HepG2 (cell line): ENCODE results near the gene ENO1. TPM values are rescaled to one million over a fixed set of nuclear protein-coding genes. Genes with fewer than 3 reads are reported as not detected.

Experiments used
- ATAC-seq: fragments of 200-7000 bp; cut with Tn5 transposase; 3 replicates; pipeline ENCODE4 v1.9.1; 2020; ENCODE audit warnings: mild to moderate bottlenecking, moderate library complexity
- BruUV-seq: library from RNA; stranded (reverse); fragments of 400-500 nt; replicated peaks from 2 replicates; lab custom pipeline; 2021; lab: Mats Ljungman, UMichigan
- CTCF ChIA-PET: fragments of 300-600 bp; formaldehyde crosslinking; extraction: SDS; loops from one replicate; lab custom pipeline; 2021; ENCODE audit warnings: low total read pairs, inconsistent platforms, low intra/inter-chr PET ratio; lab: Yijun Ruan, JAX
- POLR2A ChIA-PET: fragments of 350-600 bp; sonication (Branson Sonifier 250); formaldehyde crosslinking; loops from one replicate; lab custom pipeline; 2020; ENCODE audit warnings: antibody characterized with exemption, inconsistent platforms; lab: Yijun Ruan, JAX
- DNase-seq: peaks from one replicate; pipeline ENCODE4 v3.0.0-alpha.2; 2015; ENCODE audit warnings: low spot score
- FAIRE-seq: peaks from 3 replicates; lab custom pipeline; 2011; peaks lifted over from hg19 to GRCh38; lab: Jason Lieb, UNC
- H2AFZ ChIP-seq: one replicate; pipeline ENCODE4 v1.6.1; 2011; ENCODE audit warnings: low read length, inconsistent platforms
- H3K27ac ChIP-seq: fragments of 300-600 bp; 3 replicates; pipeline ENCODE4 v1.8.0; 2011; ENCODE audit warnings: mixed run types, mild to moderate bottlenecking, mixed read lengths, low read length, inconsistent platforms; ENCODE audit not compliant: insufficient read depth; ENCODE audit errors: extremely low read length
- H3K27me3 ChIP-seq, 2 experiments: fragments of 200-600 bp in 1 of 2; 2 replicates in 1 of 2; 3 replicates in 1 of 2; pipeline versions ENCODE4 v1.6.0 to v1.8.0; 2011; ENCODE audit warnings: low read length in 2 of 2, mild to moderate bottlenecking in 2 of 2, moderate library complexity in 2 of 2, inconsistent platforms in 1 of 2; ENCODE audit not compliant: insufficient read depth in 2 of 2, control insufficient read depth in 1 of 2
- H3K36me3 ChIP-seq, 2 experiments: fragments of 200-600 bp in 1 of 2; replicated peaks in 1 of 2; 2 replicates in 1 of 2; 3 replicates in 1 of 2; pipeline versions ENCODE4 v1.5.1 to v1.8.0; 2011; ENCODE audit warnings: low read length in 2 of 2, inconsistent platforms in 1 of 2; ENCODE audit not compliant: insufficient read depth in 2 of 2, control insufficient read depth in 1 of 2
- H3K4me1 ChIP-seq: 2 replicates; pipeline ENCODE4 v1.5.1; 2012; ENCODE audit warnings: low read length, inconsistent platforms; ENCODE audit not compliant: insufficient read depth
- H3K4me2 ChIP-seq: 2 replicates; pipeline ENCODE4 v1.6.0; 2011; ENCODE audit warnings: low read depth, low read length, inconsistent platforms
- H3K4me3 ChIP-seq, 3 experiments: fragments of 200-600 bp in 1 of 3; sonication (generic), shearing (Covaris generic) in 1 of 3; replicated peaks in 1 of 3; 2 replicates each; pipeline ENCODE4 v1.5.1; 2011 to 2016; ENCODE audit warnings: low read length in 3 of 3, inconsistent platforms in 2 of 3, low read depth in 2 of 3, mild to moderate bottlenecking in 2 of 3, control low read depth in 1 of 3, mixed read lengths in 1 of 3; ENCODE audit not compliant: insufficient read depth in 1 of 3
- H3K79me2 ChIP-seq: one replicate; pipeline ENCODE4 v1.6.1; 2011; ENCODE audit warnings: low read length, inconsistent platforms; ENCODE audit not compliant: insufficient read depth
- H3K9ac ChIP-seq: 2 replicates; pipeline ENCODE4 v1.6.0; 2011; ENCODE audit warnings: mild to moderate bottlenecking, low read depth, low read length, inconsistent platforms; ENCODE audit not compliant: insufficient read depth
- H3K9me3 ChIP-seq: 2 replicates; pipeline ENCODE4 v1.5.1; 2012; ENCODE audit warnings: mild to moderate bottlenecking, low read length
- H4K20me1 ChIP-seq: 2 replicates; pipeline ENCODE4 v1.6.0; 2011; ENCODE audit warnings: inconsistent platforms, mild to moderate bottlenecking, low read length, moderate library complexity; ENCODE audit not compliant: insufficient read depth
- BRD4 ChIP-seq: sonication (generic); formaldehyde crosslinking; IDR thresholded peaks from 2 replicates; pipeline ENCODE4 v1.4.0; 2020; ENCODE audit warnings: missing genetic modification reagents
- HDAC1 ChIP-seq: sonication (generic); formaldehyde crosslinking; IDR thresholded peaks from 2 replicates; pipeline ENCODE4 v1.5.1; 2020; ENCODE audit warnings: mild to moderate bottlenecking, missing genetic modification reagents
- PAF1 ChIP-seq: IDR thresholded peaks from 2 replicates; pipeline ENCODE4 v1.6.1; 2016; ENCODE audit warnings: missing genetic modification reagents, missing compliant biosample characterization
- POLR2A ChIP-seq, 2 experiments: IDR thresholded peaks; 2 replicates each; pipeline ENCODE4 v1.6.1; 2011; ENCODE audit warnings: low read depth in 2 of 2, low read length in 2 of 2, mild to moderate bottlenecking in 1 of 2, moderate library complexity in 1 of 2; ENCODE audit not compliant: insufficient read depth in 1 of 2
- POLR2AphosphoS5 ChIP-seq: IDR thresholded peaks from 2 replicates; pipeline ENCODE4 v1.6.1; 2012; ENCODE audit warnings: low read depth, low read length
- PTBP1 ChIP-seq: fragments of 200-400 bp; formaldehyde crosslinking; IDR thresholded peaks from 2 replicates; pipeline ENCODE4 v1.6.1; 2018; ENCODE audit warnings: low read length, low read depth; ENCODE audit not compliant: poor library complexity, severe bottlenecking
- RBFOX2 ChIP-seq: fragments of 200-400 bp; formaldehyde crosslinking; IDR thresholded peaks from 2 replicates; pipeline ENCODE4 v1.6.1; 2017; ENCODE audit warnings: low read depth, mild to moderate bottlenecking, low read length
- RBM22 ChIP-seq: fragments of 200-400 bp; formaldehyde crosslinking; optimal IDR thresholded peaks from 2 replicates; pipeline ENCODE3; 2017; ENCODE audit warnings: mild to moderate bottlenecking, low read length, moderate library complexity
- TAF15 ChIP-seq: fragments of 200-400 bp; formaldehyde crosslinking; IDR thresholded peaks from one replicate; pipeline ENCODE4 v1.6.1; 2018; ENCODE audit warnings: mild to moderate bottlenecking, low read depth, low read length; ENCODE audit not compliant: poor library complexity, severe bottlenecking
- ZBTB1 ChIP-seq: sonication (generic); formaldehyde crosslinking; IDR thresholded peaks from 2 replicates; pipeline ENCODE4 v1.4.0; 2020; ENCODE audit warnings: missing genetic modification reagents, borderline replicate concordance
- ZC3H4 ChIP-seq: sonication (generic); formaldehyde crosslinking; IDR thresholded peaks from 2 replicates; pipeline ENCODE4 v1.4.0; 2020; ENCODE audit warnings: missing genetic modification reagents, borderline replicate concordance
- ZNF335 ChIP-seq: sonication (generic); formaldehyde crosslinking; IDR thresholded peaks from 2 replicates; pipeline ENCODE4 v1.4.0; 2020; ENCODE audit warnings: missing genetic modification reagents
- WGBS: methylation state at CpG from one replicate; pipeline ENCODE4 v1.1.6; 2017; ENCODE audit warnings: low lambda C conversion rate; 5-methylcytosine and 5-hydroxymethylcytosine counted together
- in situ Hi-C: cut with HindIII; loops from 2 replicates; pipeline ENCODE4 v1.10.0; 2017; ENCODE audit warnings: low pct_unique_long_range_greater_than_20kb; ENCODE audit not compliant: extremely low pct_ligation_motif_present
- intact Hi-C: fragments of 100-400 bp; cut with micrococcal nuclease; formaldehyde crosslinking; loops from one replicate; pipeline ENCODE4 v1.10.0; 2022; ENCODE audit not compliant: unreplicated experiment
- polyA plus RNA-seq, 8 experiments: library from polyadenylated mRNA; depleted of rRNA in 3 of 8; stranded (reverse) in 7 of 8; unstranded in 1 of 8; fragments of >200 nt; fragmentation: Illumina TruSeq in 4 of 8; extraction: Trizol in 4 of 8; gene quantifications; 2 replicates each; pipeline versions ENCODE4 v1.2.1 to v1.2.3, GENCODE V29; 2011 to 2016; ENCODE audit warnings: low read depth in 4 of 8, missing spikeins in 1 of 8, mixed read lengths in 1 of 8; ENCODE audit not compliant: insufficient read depth in 1 of 8
- total RNA-seq, 5 experiments: library from RNA; depleted of rRNA; stranded (reverse); fragments of >200 nt; fragmentation: Illumina TruSeq; extraction: Trizol; gene quantifications; 2 replicates each; pipeline ENCODE4 v1.2.3, GENCODE V29; 2016; ENCODE audit warnings: low read depth in 1 of 5
- TF ChIP-seq, protein P1 (sequence below): sonication (generic); formaldehyde crosslinking; conservative IDR thresholded peaks from 2 replicates; pipeline ENCODE4 v1.8.1; 2023; ENCODE audit warnings: missing genetic modification reagents
- TF ChIP-seq, protein P2 (sequence below): sonication (generic); formaldehyde crosslinking; IDR thresholded peaks from 2 replicates; pipeline ENCODE4 v1.4.0; 2020; ENCODE audit warnings: mild to moderate bottlenecking, low read depth, missing genetic modification reagents

ENO1 gene
- total and polyA plus RNA-seq, 2 of the 13 experiments (the other 11 are each of a cell fraction or from before 2014, with no cell fraction given): 1,559 to 3,103 TPM

GRCh38 chr1:8870103-8870502 is 8.4 kb downstream of the ENO1 start (continued):
- TF ChIP-seq PTBP1 (no peak), PAF1 (0 out of 2 replicates have a peak, but pooled peaks have one; percentile 29), TAF15 (no peak)
- TF ChIP-seq, protein P1, sequence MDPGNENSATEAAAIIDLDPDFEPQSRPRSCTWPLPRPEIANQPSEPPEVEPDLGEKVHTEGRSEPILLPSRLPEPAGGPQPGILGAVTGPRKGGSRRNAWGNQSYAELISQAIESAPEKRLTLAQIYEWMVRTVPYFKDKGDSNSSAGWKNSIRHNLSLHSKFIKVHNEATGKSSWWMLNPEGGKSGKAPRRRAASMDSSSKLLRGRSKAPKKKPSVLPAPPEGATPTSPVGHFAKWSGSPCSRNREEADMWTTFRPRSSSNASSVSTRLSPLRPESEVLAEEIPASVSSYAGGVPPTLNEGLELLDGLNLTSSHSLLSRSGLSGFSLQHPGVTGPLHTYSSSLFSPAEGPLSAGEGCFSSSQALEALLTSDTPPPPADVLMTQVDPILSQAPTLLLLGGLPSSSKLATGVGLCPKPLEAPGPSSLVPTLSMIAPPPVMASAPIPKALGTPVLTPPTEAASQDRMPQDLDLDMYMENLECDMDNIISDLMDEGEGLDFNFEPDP (CRISPR knock-in tag): no peak

DNA sequence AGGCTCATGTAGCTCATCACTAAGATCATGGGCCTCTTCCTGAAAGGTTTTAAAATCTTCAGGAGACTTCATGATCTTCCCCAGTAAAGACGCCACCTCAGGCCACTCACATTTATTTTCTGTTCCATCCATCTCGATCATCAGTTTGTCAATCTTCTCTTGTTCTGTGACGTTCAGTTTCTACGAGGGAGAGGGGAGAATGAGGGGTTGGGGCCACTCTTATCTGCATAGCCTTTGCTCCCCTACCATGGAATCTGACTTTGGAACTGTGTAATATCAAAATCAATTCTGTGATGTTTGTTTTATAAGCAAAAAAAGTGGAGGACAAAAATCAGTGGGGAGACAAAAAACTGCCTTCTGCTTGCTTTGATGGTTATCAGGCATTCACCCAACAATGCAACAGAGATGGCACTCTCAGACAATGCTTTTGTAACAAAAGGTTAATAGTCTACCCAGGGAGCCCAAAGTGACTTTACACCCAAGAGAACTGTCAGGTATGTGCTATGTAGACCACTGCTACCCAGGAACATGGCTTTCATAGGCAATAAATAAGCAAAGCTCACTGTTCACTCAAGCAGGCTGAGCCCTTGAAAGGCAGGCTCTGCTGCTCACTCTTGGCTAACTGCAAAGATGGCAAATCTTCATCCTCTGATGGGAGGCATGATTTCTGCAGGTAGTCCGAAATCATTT is 10.5 kb downstream of the ENO1 start:
- ATAC-seq (no peak), DNase-seq (no peak), FAIRE-seq (no peak)
- Histone ChIP-seq H3K9me3 (no peaks in the 10 kb centered on the region), H4K20me1 (peaks cover 97% of the 10 kb centered on the region), H3K79me2 (peaks cover 58% of the 10 kb centered on the region), H3K27ac (peak overlapping the region; percentile 26), H3K27me3 (no peaks in the 10 kb centered on the region), H3K4me3 (no peak overlapping the region), H3K36me3 (peaks cover 64 to 90% of the 10 kb centered on the region in 2 experiments), H3K4me2 (no peak overlapping the region), H3K9ac (no peak overlapping the region), H2AFZ (no peak overlapping the region), H3K4me1 (peaks cover 95% of the 10 kb centered on the region)
- in situ Hi-C loops (no loop called here), intact Hi-C loops (no loop called here)
- CTCF ChIA-PET: no interaction called here
- 96% methylated on average over 5 of the region's 5 CpGs for WGBS
- POLR2A ChIA-PET: interaction anchor here (0.9 to 13.6 kb wide), 5 partner anchors 8 to 24 kb away, joined by 3 to 116 read pairs (median 4); partner anchors contain the start of gene ENO1
- no TSS peak for BruUV-seq
- TF ChIP-seq RBM22 (peak; percentile 98), ZBTB1 (CRISPR knock-in tag) (no peak), RBFOX2 (0 out of 2 replicates have a peak, but pooled peaks have one; percentile 41), ZC3H4 (CRISPR knock-in tag) (peak; percentile 79), BRD4 (CRISPR knock-in tag) (no peak), HDAC1 (CRISPR knock-in tag) (0 out of 2 replicates have a peak, but pooled peaks have one; percentile 20), ZNF335 (CRISPR knock-in tag) (0 out of 2 replicates have a peak, but pooled peaks have one; percentile 26), POLR2A (IDR thresholded peaks at IDR 0.05; ENCODE audit: insufficient read depth in 1 of 2, low read depth in 2 of 2, low read length in 2 of 2) (peak; percentile 52 to 61; a peak in 2 of 4 replicates), POLR2AphosphoS5 (peak; percentile 61)
- TF ChIP-seq, protein P2, sequence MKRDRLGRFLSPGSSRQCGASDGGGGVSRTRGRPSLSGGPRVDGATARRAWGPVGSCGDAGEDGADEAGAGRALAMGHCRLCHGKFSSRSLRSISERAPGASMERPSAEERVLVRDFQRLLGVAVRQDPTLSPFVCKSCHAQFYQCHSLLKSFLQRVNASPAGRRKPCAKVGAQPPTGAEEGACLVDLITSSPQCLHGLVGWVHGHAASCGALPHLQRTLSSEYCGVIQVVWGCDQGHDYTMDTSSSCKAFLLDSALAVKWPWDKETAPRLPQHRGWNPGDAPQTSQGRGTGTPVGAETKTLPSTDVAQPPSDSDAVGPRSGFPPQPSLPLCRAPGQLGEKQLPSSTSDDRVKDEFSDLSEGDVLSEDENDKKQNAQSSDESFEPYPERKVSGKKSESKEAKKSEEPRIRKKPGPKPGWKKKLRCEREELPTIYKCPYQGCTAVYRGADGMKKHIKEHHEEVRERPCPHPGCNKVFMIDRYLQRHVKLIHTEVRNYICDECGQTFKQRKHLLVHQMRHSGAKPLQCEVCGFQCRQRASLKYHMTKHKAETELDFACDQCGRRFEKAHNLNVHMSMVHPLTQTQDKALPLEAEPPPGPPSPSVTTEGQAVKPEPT (CRISPR knock-in tag): no peak
